Endothelial cell of umbilical vein (primary cell): ENCODE measurements around the gene ARFIP1. TPM values are rescaled to one million over a fixed set of nuclear protein-coding genes. Genes with fewer than 3 reads are reported as not detected.

ENCODE experiments used
- BruUV-seq: library from RNA; stranded (reverse); fragments of 400-500 nt; replicated peaks from 2 replicates; lab custom pipeline; 2021; lab: Mats Ljungman, UMichigan
- CTCF ChIA-PET: fragments of 300-600, 350-600 bp; sonication (Branson Sonifier 250); formaldehyde crosslinking; loops from one replicate; lab custom pipeline; 2021; ENCODE audit warnings: antibody characterized with exemption, inconsistent platforms; lab: Charles Lee
- POLR2A ChIA-PET: fragments of 300-600, 350-600 bp; sonication (Branson Sonifier 250); formaldehyde crosslinking; loops from one replicate; lab custom pipeline; 2021; ENCODE audit warnings: antibody characterized with exemption, inconsistent platforms; lab: Charles Lee
- DNase-seq: peaks from one replicate; pipeline ENCODE4 v3.0.0-alpha.2; 2011; ENCODE audit warnings: low read depth, low spot score
- FAIRE-seq: peaks from 2 replicates; lab custom pipeline; 2011; peaks lifted over from hg19 to GRCh38; lab: Jason Lieb, UNC
- H2AFZ ChIP-seq: 2 replicates; pipeline ENCODE4 v1.6.0; 2012; ENCODE audit warnings: low read depth, low read length, control low read depth, inconsistent platforms
- H3K27ac ChIP-seq: 2 replicates; pipeline ENCODE4 v1.5.1; 2011; ENCODE audit warnings: low read depth, mild to moderate bottlenecking, control low read depth, low read length, moderate library complexity; ENCODE audit not compliant: insufficient read depth
- H3K27me3 ChIP-seq, 2 experiments: 2 replicates each; pipeline versions ENCODE4 v1.6.0 to v1.6.1; 2011; ENCODE audit warnings: low read length in 2 of 2, mixed read lengths in 1 of 2; ENCODE audit not compliant: control insufficient read depth in 2 of 2, insufficient read depth in 2 of 2
- H3K36me3 ChIP-seq, 2 experiments: 2 replicates in 1 of 2; 3 replicates in 1 of 2; pipeline ENCODE4 v1.5.1; 2011; ENCODE audit warnings: low read length in 2 of 2, mild to moderate bottlenecking in 1 of 2, moderate library complexity in 1 of 2; ENCODE audit not compliant: control insufficient read depth in 2 of 2, insufficient read depth in 2 of 2; ENCODE audit errors: extremely low read depth in 1 of 2
- H3K4me1 ChIP-seq: 3 replicates; pipeline ENCODE4 v1.5.1; 2011; ENCODE audit warnings: mild to moderate bottlenecking, low read length; ENCODE audit not compliant: control insufficient read depth, insufficient read depth; ENCODE audit errors: extremely low read depth
- H3K4me2 ChIP-seq: 2 replicates; pipeline ENCODE4 v1.6.1; 2011; ENCODE audit warnings: low read length, control low read depth, mixed read lengths; ENCODE audit not compliant: insufficient read depth
- H3K4me3 ChIP-seq, 3 experiments: fragments of 200-600 bp in 1 of 3; sonication (generic), shearing (Covaris generic) in 1 of 3; replicated peaks in 1 of 3; 2 replicates each; pipeline ENCODE4 v1.5.1; 2011 to 2016; ENCODE audit warnings: control low read depth in 3 of 3, low read length in 3 of 3, mild to moderate bottlenecking in 2 of 3, inconsistent platforms in 1 of 3, low read depth in 1 of 3, moderate library complexity in 1 of 3; ENCODE audit not compliant: insufficient read depth in 1 of 3
- H3K79me2 ChIP-seq: 2 replicates; pipeline ENCODE4 v1.6.0; 2012; ENCODE audit warnings: low read length, inconsistent platforms; ENCODE audit not compliant: control insufficient read depth, insufficient read depth
- H3K9ac ChIP-seq: replicated peaks from 2 replicates; pipeline ENCODE3; 2011; ENCODE audit warnings: low read length, control low read depth; ENCODE audit not compliant: insufficient read depth; ENCODE audit errors: extremely low read depth
- H3K9me1 ChIP-seq: replicated peaks from 3 replicates; pipeline ENCODE4 v1.6.0; 2011; ENCODE audit warnings: mild to moderate bottlenecking, low read length; ENCODE audit not compliant: control insufficient read depth, insufficient read depth; ENCODE audit errors: extremely low read depth
- H3K9me3 ChIP-seq: replicated peaks from 2 replicates; pipeline ENCODE4 v1.5.1; 2012; ENCODE audit warnings: low read length, inconsistent platforms; ENCODE audit not compliant: control insufficient read depth, insufficient read depth
- H4K20me1 ChIP-seq: replicated peaks from 2 replicates; pipeline ENCODE3; 2011; ENCODE audit warnings: mild to moderate bottlenecking, low read length; ENCODE audit not compliant: control insufficient read depth, insufficient read depth; ENCODE audit errors: extremely low read depth
- CTCF ChIP-seq, 2 donors: IDR thresholded peaks; 1 replicate in 1 of 2; 2 replicates in 1 of 2; pipeline ENCODE4 v1.5.1; 2011; ENCODE audit warnings: low read length in 2 of 2, mild to moderate bottlenecking in 2 of 2, moderate library complexity in 2 of 2, control low read depth in 1 of 2, inconsistent platforms in 1 of 2, low read depth in 1 of 2; ENCODE audit not compliant: insufficient read depth in 1 of 2; ENCODE audit errors: extremely low read depth in 1 of 2
- EZH2 ChIP-seq: IDR thresholded peaks from 2 replicates; pipeline ENCODE4 v1.6.1; 2012; ENCODE audit warnings: borderline replicate concordance, low read depth, mild to moderate bottlenecking, moderate library complexity, low read length, inconsistent platforms; ENCODE audit not compliant: severe bottlenecking
- FOS ChIP-seq: IDR thresholded peaks from 2 replicates; pipeline ENCODE4 v1.6.1; 2011; ENCODE audit warnings: mild to moderate bottlenecking, low read length, moderate library complexity, borderline replicate concordance; ENCODE audit not compliant: insufficient read depth
- GATA2 ChIP-seq: IDR thresholded peaks from 2 replicates; pipeline ENCODE4 v1.7.0; 2011; ENCODE audit warnings: low read depth, mild to moderate bottlenecking, moderate library complexity, mixed read lengths, low read length; ENCODE audit not compliant: insufficient read length, insufficient read depth
- JUN ChIP-seq: IDR thresholded peaks from 2 replicates; pipeline ENCODE4 v1.6.1; 2011; ENCODE audit warnings: borderline replicate concordance, low read depth; ENCODE audit not compliant: insufficient read length, insufficient read depth
- MYC ChIP-seq: IDR thresholded peaks from one replicate; pipeline ENCODE4 v1.6.1; 2011; ENCODE audit warnings: mild to moderate bottlenecking, low read depth, low read length
- POLR2A ChIP-seq: IDR thresholded peaks from 2 replicates; pipeline ENCODE4 v1.6.1; 2012; ENCODE audit warnings: low read depth, mild to moderate bottlenecking, control low read depth, low read length
- POLR2AphosphoS5 ChIP-seq: IDR thresholded peaks from 2 replicates; pipeline ENCODE4 v1.6.1; 2012; ENCODE audit warnings: low read depth, mild to moderate bottlenecking, control low read depth, low read length, moderate library complexity; ENCODE audit not compliant: insufficient read depth
- dilution Hi-C: fragments of 300-500 bp; cut with MboI; formaldehyde crosslinking; loops from one replicate; pipeline ENCODE4 v1.15.0; 2019; ENCODE audit warnings: low sequenced_read_pairs; ENCODE audit not compliant: extremely low pct_ligation_motif_present
- intact Hi-C: fragments of 100-400 bp; cut with micrococcal nuclease; formaldehyde crosslinking; loops from one replicate; pipeline ENCODE4 v1.10.0; 2022
- polyA plus RNA-seq, 4 experiments: library from polyadenylated mRNA; depleted of rRNA in 3 of 4; stranded (reverse) in 3 of 4; unstranded in 1 of 4; fragments of >200 nt; gene quantifications; 2 replicates each; pipeline versions ENCODE4 v1.2.1 to v1.2.3, GENCODE V29; 2011 to 2012; ENCODE audit warnings: missing spikeins in 1 of 4
- total RNA-seq: library from RNA; stranded (reverse); gene quantifications from 2 replicates; pipeline ENCODE4 v1.2.3, GENCODE V29; 2021
- TF ChIP-seq, protein P1 (sequence below): IDR thresholded peaks from 2 replicates; pipeline ENCODE4 v1.6.1; 2011; ENCODE audit not compliant: insufficient read depth, insufficient read length

The ARFIP1 gene
- total and polyA plus RNA-seq, 2 donors (not counting 3 experiments of a cell fraction or from before 2014, with no cell fraction given) = 10.0 to 24.2 TPM

GRCh38 chr4:152901205-152901604 is 121.5 kb downstream of the ARFIP1 start:
- Histone ChIP-seq H3K4me3 (no peak overlapping the region), H3K9me3 (no peaks in the 10 kb centered on the region), H3K79me2 (no peaks in the 10 kb centered on the region), H3K27ac (no peak overlapping the region), H3K27me3 (no peaks in the 10 kb centered on the region), H3K9me1 (no peaks in the 10 kb centered on the region), H2AFZ (no peak overlapping the region), H3K4me2 (no peak overlapping the region), H4K20me1 (no peaks in the 10 kb centered on the region), H3K36me3 (no peaks in the 10 kb centered on the region), H3K9ac (no peak overlapping the region), H3K4me1 (no peaks in the 10 kb centered on the region)
- ChIA-PET CTCF (no interaction called here), POLR2A (no interaction called here)
- no peak for DNase-seq
- no peak for FAIRE-seq
- BruUV-seq = no TSS peak
- intact Hi-C loops = no loop called here
- TF ChIP-seq FOS (no peak), CTCF (IDR thresholded peaks at IDR 0.05; ENCODE audit: extremely low read depth in 1 of 2, insufficient read depth in 1 of 2, low read depth in 1 of 2, low read length in 2 of 2) (no peak), POLR2AphosphoS5 (no peak), JUN (no peak), MYC (no peak)
- dilution Hi-C loops = no loop called here

GRCh38 chr4:152903658-152904057 is 123.9 kb downstream of the ARFIP1 start:
- Histone ChIP-seq H3K9ac (no peak overlapping the region), H3K36me3 (no peaks in the 10 kb centered on the region), H3K27me3 (no peaks in the 10 kb centered on the region), H4K20me1 (no peaks in the 10 kb centered on the region), H2AFZ (no peak overlapping the region), H3K9me1 (no peaks in the 10 kb centered on the region), H3K9me3 (no peaks in the 10 kb centered on the region), H3K4me2 (no peak overlapping the region), H3K4me3 (no peak overlapping the region), H3K79me2 (no peaks in the 10 kb centered on the region), H3K4me1 (no peaks in the 10 kb centered on the region), H3K27ac (no peak overlapping the region)
- no TSS peak for BruUV-seq
- intact Hi-C loops (no loop called here), dilution Hi-C loops (no loop called here)
- TF ChIP-seq, protein P1, sequence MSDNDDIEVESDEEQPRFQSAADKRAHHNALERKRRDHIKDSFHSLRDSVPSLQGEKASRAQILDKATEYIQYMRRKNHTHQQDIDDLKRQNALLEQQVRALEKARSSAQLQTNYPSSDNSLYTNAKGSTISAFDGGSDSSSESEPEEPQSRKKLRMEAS = no peak
- no peak for TF ChIP-seq POLR2AphosphoS5
- no peak for TF ChIP-seq EZH2
- TF ChIP-seq POLR2A = no peak
- no peak for TF ChIP-seq JUN
- no peak for TF ChIP-seq MYC
- no peak for TF ChIP-seq GATA2
- ChIA-PET CTCF (interaction anchor here (1.1 to 1.7 kb wide), 3 partner anchors 10 to 180 kb away, joined by 3 to 5 read pairs (median 3); no protein-coding TSS in a partner anchor), POLR2A (no interaction called here)
- DNase-seq (no peak), FAIRE-seq (no peak)
